HCT116 (cell line): ENCODE measurements around the gene RELB.
"Not testable (repeated sequence)": the region's sequence is repeated elsewhere in the genome, so short reads cannot be mapped to it uniquely, and the experiment has no call there.

ENCODE experiments used
- ATF3 ChIP-seq: IDR thresholded peaks from 2 replicates; pipeline ENCODE4 v1.6.1; 2012
- CEBPB ChIP-seq: IDR thresholded peaks from 2 replicates; pipeline ENCODE4 v1.6.1; 2012; ENCODE audit warnings: low read depth
- CTCF ChIP-seq, 3 experiments: fragments of 200-600 bp in 1 of 3; sonication (generic) in 1 of 3; IDR thresholded peaks in 2 of 3; conservative IDR thresholded peaks in 1 of 3; 2 replicates each; pipeline ENCODE4 v1.5.1; 2012 to 2017; ENCODE audit warnings: low read depth in 2 of 3, low read length in 2 of 3, antibody characterized with exemption in 1 of 3, borderline replicate concordance in 1 of 3, control low read depth in 1 of 3, mild to moderate bottlenecking in 1 of 3, mixed read lengths in 1 of 3, mixed run types in 1 of 3, moderate library complexity in 1 of 3; ENCODE audit not compliant: insufficient read depth in 1 of 3
- EGR1 ChIP-seq: IDR thresholded peaks from 2 replicates; pipeline ENCODE4 v1.6.1; 2012; ENCODE audit warnings: low read depth
- EZH2 ChIP-seq: fragments of 200-600 bp; sonication (generic); IDR thresholded peaks from 2 replicates; pipeline ENCODE4 v1.6.1; 2017; ENCODE audit warnings: antibody characterized with exemption, mixed run types
- EZH2phosphoT487 ChIP-seq: fragments of 200-600 bp; IDR thresholded peaks from 2 replicates; pipeline ENCODE4 v1.6.1; 2018; ENCODE audit warnings: antibody characterized with exemption, borderline replicate concordance
- MAX ChIP-seq: IDR thresholded peaks from 2 replicates; pipeline ENCODE4 v1.6.1; 2012
- POLR2A ChIP-seq: IDR thresholded peaks from 2 replicates; pipeline ENCODE4 v1.7.0; 2011; ENCODE audit warnings: borderline replicate concordance; ENCODE audit not compliant: insufficient read depth, insufficient read length; ENCODE audit errors: extremely low read depth
- POLR2AphosphoS5 ChIP-seq: IDR thresholded peaks from 2 replicates; pipeline ENCODE4 v1.6.1; 2011; ENCODE audit warnings: mild to moderate bottlenecking, low read depth, low read length, moderate library complexity
- RAD21 ChIP-seq: IDR thresholded peaks from 2 replicates; pipeline ENCODE4 v1.6.1; 2012; ENCODE audit warnings: low read depth, mild to moderate bottlenecking
- REST ChIP-seq: IDR thresholded peaks from 2 replicates; pipeline ENCODE4 v1.6.1; 2012; ENCODE audit warnings: low read depth
- SIN3A ChIP-seq: IDR thresholded peaks from 2 replicates; pipeline ENCODE4 v1.6.1; 2012; ENCODE audit warnings: low read depth
- TCF7L2 ChIP-seq: IDR thresholded peaks from 2 replicates; pipeline ENCODE4 v1.7.0; 2011; ENCODE audit warnings: borderline replicate concordance, inconsistent platforms; ENCODE audit not compliant: insufficient read depth, insufficient read length; ENCODE audit errors: extremely low read depth
- ZNF274 ChIP-seq: fragments of 200-500 bp; sonication (Bioruptor generic); IDR thresholded peaks from 2 replicates; pipeline ENCODE4 v1.6.1; 2014; ENCODE audit warnings: mild to moderate bottlenecking, low read depth, low read length, inconsistent platforms

GRCh38 chr19:44999131-44999925, 1.9 kb upstream of the RELB start:
- TF ChIP-seq REST; CTCF (IDR thresholded peaks at IDR 0.05 in 2 of 3, conservative IDR thresholded peaks at IDR 0.05 in 1 of 3; ENCODE audit: borderline replicate concordance in 1 of 3, insufficient read depth in 1 of 3, low read depth in 2 of 3, low read length in 2 of 3); ZNF274; POLR2AphosphoS5; SIN3A; POLR2A; MAX; EZH2; ATF3; CEBPB; TCF7L2; EGR1; EZH2phosphoT487; RAD21: not testable (repeated sequence)
